HL-60 (cell line): Measurements from ENCODE around the gene TTC34.

Source experiments
- GABPA ChIP-seq: IDR thresholded peaks from 2 replicates; pipeline ENCODE4 v1.6.1; 2012; ENCODE audit warnings: low read depth
- POLR2AphosphoS5 ChIP-seq: IDR thresholded peaks from 2 replicates; pipeline ENCODE4 v1.6.1; 2012; ENCODE audit warnings: low read depth
- SPI1 ChIP-seq: IDR thresholded peaks from 2 replicates; pipeline ENCODE4 v1.6.1; 2012; ENCODE audit warnings: low read depth, mild to moderate bottlenecking, borderline replicate concordance
- TF ChIP-seq, protein P1 (sequence below): IDR thresholded peaks from one replicate; pipeline ENCODE4 v1.5.1; 2011; ENCODE audit warnings: low read length, control low read depth, inconsistent platforms; ENCODE audit not compliant: insufficient read depth

DNA sequence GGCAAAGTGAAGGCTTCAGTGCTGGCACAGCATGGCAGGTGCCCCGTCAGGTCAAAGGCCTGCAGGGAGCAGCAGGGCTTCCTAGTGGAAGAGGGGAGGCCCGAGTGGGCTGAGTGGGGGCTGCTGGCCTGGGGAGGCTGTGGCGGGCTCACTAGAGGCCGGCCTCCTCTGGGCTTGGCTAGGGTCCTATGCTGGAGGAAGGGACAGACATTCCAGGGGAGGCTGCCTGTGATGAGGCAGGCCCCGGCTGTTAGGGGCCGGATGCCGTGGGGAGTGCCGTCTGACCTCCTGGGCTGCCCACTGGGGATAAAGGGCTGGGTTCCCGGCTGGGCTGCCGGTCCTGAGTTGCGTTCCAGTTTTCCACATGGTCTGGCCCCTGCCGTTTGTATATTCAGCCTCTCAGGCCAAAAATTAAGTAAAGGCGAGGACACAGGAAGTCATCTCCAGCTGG, 193.8 kb downstream of the TTC34 start:
- TF ChIP-seq, protein P1, sequence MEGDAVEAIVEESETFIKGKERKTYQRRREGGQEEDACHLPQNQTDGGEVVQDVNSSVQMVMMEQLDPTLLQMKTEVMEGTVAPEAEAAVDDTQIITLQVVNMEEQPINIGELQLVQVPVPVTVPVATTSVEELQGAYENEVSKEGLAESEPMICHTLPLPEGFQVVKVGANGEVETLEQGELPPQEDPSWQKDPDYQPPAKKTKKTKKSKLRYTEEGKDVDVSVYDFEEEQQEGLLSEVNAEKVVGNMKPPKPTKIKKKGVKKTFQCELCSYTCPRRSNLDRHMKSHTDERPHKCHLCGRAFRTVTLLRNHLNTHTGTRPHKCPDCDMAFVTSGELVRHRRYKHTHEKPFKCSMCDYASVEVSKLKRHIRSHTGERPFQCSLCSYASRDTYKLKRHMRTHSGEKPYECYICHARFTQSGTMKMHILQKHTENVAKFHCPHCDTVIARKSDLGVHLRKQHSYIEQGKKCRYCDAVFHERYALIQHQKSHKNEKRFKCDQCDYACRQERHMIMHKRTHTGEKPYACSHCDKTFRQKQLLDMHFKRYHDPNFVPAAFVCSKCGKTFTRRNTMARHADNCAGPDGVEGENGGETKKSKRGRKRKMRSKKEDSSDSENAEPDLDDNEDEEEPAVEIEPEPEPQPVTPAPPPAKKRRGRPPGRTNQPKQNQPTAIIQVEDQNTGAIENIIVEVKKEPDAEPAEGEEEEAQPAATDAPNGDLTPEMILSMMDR: no peak
- TF ChIP-seq POLR2AphosphoS5 (no peak), SPI1 (no peak), GABPA (no peak)
